ENCODE data around the gene RAD23B.

Gene RAD23B

GRCh38 chr9:107266624-107267368 lies 16.3 kb upstream of the RAD23B start:
- ATAC-seq: no peak
- TF ChIP-seq OSR1 (CRISPR knock-in tag; IDR thresholded peaks at IDR 0.05) (no peak), ZNF565 (CRISPR knock-in tag; conservative IDR thresholded peaks at IDR 0.05; ENCODE audit: low read depth) (no peak), ZNF70 (CRISPR knock-in tag; IDR thresholded peaks at IDR 0.05) (no peak), TSHZ2 (CRISPR knock-in tag; IDR thresholded peaks at IDR 0.05) (no peak), RARB (CRISPR knock-in tag; IDR thresholded peaks at IDR 0.05) (no peak), POU6F1 (CRISPR knock-in tag; IDR thresholded peaks at IDR 0.05; ENCODE audit: borderline replicate concordance, low read depth) (no peak), SNAI2 (CRISPR knock-in tag; IDR thresholded peaks at IDR 0.05) (no peak), BACH2 (CRISPR knock-in tag; IDR thresholded peaks at IDR 0.05; ENCODE audit: borderline replicate concordance) (no peak), ARNTL (CRISPR knock-in tag; IDR thresholded peaks at IDR 0.05; ENCODE audit: borderline replicate concordance, low read depth) (no peak), CREB5 (CRISPR knock-in tag; IDR thresholded peaks at IDR 0.05; ENCODE audit: low read depth) (no peak), ESRRG (CRISPR knock-in tag; IDR thresholded peaks at IDR 0.05) (no peak), CSRNP3 (CRISPR knock-in tag; IDR thresholded peaks at IDR 0.05) (no peak), PPARA (CRISPR knock-in tag; IDR thresholded peaks at IDR 0.05; ENCODE audit: borderline replicate concordance) (no peak), ZC3H10 (CRISPR knock-in tag; IDR thresholded peaks at IDR 0.05) (no peak), CSDC2 (CRISPR knock-in tag; IDR thresholded peaks at IDR 0.05) (no peak), GLIS3 (CRISPR knock-in tag; IDR thresholded peaks at IDR 0.05) (no peak), TCF4 (CRISPR knock-in tag; IDR thresholded peaks at IDR 0.05; ENCODE audit: borderline replicate concordance) (no peak), TOX (CRISPR knock-in tag; IDR thresholded peaks at IDR 0.05; ENCODE audit: borderline replicate concordance) (no peak), ZFP30 (CRISPR knock-in tag; IDR thresholded peaks at IDR 0.05) (no peak), ZNF8 (CRISPR knock-in tag; IDR thresholded peaks at IDR 0.05) (no peak)

- ATAC-seq: no peak
- TF ChIP-seq OSR1 (CRISPR knock-in tag; IDR thresholded peaks at IDR 0.05) (no peak), POU6F1 (CRISPR knock-in tag; IDR thresholded peaks at IDR 0.05; ENCODE audit: borderline replicate concordance, low read depth) (no peak), ZFP3 (CRISPR knock-in tag; IDR thresholded peaks at IDR 0.05) (no peak), SNAI2 (CRISPR knock-in tag; IDR thresholded peaks at IDR 0.05) (no peak), CSRNP3 (CRISPR knock-in tag; IDR thresholded peaks at IDR 0.05) (no peak), ZC3H10 (CRISPR knock-in tag; IDR thresholded peaks at IDR 0.05) (no peak), PATZ1 (CRISPR knock-in tag; IDR thresholded peaks at IDR 0.05; ENCODE audit: borderline replicate concordance) (no peak), RARB (CRISPR knock-in tag; IDR thresholded peaks at IDR 0.05) (no peak), ARNTL (CRISPR knock-in tag; IDR thresholded peaks at IDR 0.05; ENCODE audit: borderline replicate concordance, low read depth) (no peak), PPARA (CRISPR knock-in tag; IDR thresholded peaks at IDR 0.05; ENCODE audit: borderline replicate concordance) (no peak), ZNF565 (CRISPR knock-in tag; conservative IDR thresholded peaks at IDR 0.05; ENCODE audit: low read depth) (no peak), ISL1 (CRISPR knock-in tag; IDR thresholded peaks at IDR 0.05) (no peak), CSDC2 (CRISPR knock-in tag; IDR thresholded peaks at IDR 0.05) (no peak), ZNF8 (CRISPR knock-in tag; IDR thresholded peaks at IDR 0.05) (no peak), TCF4 (CRISPR knock-in tag; IDR thresholded peaks at IDR 0.05; ENCODE audit: borderline replicate concordance) (no peak), ZNF70 (CRISPR knock-in tag; IDR thresholded peaks at IDR 0.05) (no peak), ESRRG (CRISPR knock-in tag; IDR thresholded peaks at IDR 0.05) (no peak)
Observed at GRCh38 chr9:107268560-107268959, 14.5 kb upstream of the RAD23B start.
